ENCODE data around the gene CARD14. TPM values are rescaled to one million over a fixed set of nuclear protein-coding genes. Genes with fewer than 3 reads are reported as not detected.

Gene CARD14
- total and polyA plus RNA-seq, 2 experiments from 2014 or later, result 0.08 to 0.52 TPM

DNA sequence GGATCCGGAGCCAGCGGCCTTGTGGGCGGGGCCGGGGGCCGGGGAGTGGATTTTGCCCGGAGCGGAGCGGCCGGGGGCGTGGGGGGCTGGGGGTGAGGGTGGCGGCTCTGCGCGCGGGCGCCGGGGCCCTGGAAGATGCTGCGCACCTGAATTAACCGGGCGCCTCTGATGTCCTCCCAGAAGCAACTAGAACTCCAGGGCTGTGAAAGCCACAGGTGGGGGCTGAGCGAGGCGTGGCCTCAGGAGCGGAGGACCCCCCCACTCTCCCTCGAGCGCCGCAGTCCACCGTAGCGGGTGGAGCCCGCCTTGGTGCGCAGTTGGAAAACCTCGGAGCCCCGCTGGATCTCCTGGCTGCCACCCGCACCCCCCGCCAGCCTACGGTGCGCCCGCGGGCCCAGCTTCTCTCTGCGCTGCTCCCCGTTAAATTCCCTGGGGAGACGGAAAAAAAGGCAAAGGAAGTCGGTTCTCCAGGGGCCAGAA is 50.9 kb downstream of the CARD14 start (continued):
- TF ChIP-seq, protein P1, sequence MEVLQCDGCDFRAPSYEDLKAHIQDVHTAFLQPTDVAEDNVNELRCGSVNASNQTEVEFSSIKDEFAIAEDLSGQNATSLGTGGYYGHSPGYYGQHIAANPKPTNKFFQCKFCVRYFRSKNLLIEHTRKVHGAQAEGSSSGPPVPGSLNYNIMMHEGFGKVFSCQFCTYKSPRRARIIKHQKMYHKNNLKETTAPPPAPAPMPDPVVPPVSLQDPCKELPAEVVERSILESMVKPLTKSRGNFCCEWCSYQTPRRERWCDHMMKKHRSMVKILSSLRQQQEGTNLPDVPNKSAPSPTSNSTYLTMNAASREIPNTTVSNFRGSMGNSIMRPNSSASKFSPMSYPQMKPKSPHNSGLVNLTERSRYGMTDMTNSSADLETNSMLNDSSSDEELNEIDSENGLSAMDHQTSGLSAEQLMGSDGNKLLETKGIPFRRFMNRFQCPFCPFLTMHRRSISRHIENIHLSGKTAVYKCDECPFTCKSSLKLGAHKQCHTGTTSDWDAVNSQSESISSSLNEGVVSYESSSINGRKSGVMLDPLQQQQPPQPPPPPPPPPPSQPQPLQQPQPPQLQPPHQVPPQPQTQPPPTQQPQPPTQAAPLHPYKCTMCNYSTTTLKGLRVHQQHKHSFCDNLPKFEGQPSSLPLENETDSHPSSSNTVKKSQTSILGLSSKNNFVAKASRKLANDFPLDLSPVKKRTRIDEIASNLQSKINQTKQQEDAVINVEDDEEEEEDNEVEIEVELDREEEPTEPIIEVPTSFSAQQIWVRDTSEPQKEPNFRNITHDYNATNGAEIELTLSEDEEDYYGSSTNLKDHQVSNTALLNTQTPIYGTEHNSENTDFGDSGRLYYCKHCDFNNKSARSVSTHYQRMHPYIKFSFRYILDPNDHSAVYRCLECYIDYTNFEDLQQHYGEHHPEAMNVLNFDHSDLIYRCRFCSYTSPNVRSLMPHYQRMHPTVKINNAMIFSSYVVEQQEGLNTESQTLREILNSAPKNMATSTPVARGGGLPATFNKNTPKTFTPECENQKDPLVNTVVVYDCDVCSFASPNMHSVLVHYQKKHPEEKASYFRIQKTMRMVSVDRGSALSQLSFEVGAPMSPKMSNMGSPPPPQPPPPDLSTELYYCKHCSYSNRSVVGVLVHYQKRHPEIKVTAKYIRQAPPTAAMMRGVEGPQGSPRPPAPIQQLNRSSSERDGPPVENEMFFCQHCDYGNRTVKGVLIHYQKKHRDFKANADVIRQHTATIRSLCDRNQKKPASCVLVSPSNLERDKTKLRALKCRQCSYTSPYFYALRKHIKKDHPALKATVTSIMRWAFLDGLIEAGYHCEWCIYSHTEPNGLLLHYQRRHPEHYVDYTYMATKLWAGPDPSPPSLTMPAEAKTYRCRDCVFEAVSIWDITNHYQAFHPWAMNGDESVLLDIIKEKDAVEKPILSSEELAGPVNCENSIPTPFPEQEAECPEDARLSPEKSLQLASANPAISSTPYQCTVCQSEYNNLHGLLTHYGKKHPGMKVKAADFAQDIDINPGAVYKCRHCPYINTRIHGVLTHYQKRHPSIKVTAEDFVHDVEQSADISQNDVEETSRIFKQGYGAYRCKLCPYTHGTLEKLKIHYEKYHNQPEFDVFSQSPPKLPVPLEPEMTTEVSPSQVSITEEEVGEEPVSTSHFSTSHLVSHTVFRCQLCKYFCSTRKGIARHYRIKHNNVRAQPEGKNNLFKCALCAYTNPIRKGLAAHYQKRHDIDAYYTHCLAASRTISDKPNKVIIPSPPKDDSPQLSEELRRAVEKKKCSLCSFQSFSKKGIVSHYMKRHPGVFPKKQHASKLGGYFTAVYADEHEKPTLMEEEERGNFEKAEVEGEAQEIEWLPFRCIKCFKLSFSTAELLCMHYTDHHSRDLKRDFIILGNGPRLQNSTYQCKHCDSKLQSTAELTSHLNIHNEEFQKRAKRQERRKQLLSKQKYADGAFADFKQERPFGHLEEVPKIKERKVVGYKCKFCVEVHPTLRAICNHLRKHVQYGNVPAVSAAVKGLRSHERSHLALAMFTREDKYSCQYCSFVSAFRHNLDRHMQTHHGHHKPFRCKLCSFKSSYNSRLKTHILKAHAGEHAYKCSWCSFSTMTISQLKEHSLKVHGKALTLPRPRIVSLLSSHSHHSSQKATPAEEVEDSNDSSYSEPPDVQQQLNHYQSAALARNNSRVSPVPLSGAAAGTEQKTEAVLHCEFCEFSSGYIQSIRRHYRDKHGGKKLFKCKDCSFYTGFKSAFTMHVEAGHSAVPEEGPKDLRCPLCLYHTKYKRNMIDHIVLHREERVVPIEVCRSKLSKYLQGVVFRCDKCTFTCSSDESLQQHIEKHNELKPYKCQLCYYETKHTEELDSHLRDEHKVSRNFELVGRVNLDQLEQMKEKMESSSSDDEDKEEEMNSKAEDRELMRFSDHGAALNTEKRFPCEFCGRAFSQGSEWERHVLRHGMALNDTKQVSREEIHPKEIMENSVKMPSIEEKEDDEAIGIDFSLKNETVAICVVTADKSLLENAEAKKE (CRISPR knock-in tag; IDR thresholded peaks at IDR 0.05), result no peak
- TF ChIP-seq NANOG (IDR thresholded peaks at IDR 0.05; ENCODE audit: borderline replicate concordance), result no peak
- TF ChIP-seq STAT1 (IDR thresholded peaks at IDR 0.05; ENCODE audit: unreplicated experiment), result no peak

DNA sequence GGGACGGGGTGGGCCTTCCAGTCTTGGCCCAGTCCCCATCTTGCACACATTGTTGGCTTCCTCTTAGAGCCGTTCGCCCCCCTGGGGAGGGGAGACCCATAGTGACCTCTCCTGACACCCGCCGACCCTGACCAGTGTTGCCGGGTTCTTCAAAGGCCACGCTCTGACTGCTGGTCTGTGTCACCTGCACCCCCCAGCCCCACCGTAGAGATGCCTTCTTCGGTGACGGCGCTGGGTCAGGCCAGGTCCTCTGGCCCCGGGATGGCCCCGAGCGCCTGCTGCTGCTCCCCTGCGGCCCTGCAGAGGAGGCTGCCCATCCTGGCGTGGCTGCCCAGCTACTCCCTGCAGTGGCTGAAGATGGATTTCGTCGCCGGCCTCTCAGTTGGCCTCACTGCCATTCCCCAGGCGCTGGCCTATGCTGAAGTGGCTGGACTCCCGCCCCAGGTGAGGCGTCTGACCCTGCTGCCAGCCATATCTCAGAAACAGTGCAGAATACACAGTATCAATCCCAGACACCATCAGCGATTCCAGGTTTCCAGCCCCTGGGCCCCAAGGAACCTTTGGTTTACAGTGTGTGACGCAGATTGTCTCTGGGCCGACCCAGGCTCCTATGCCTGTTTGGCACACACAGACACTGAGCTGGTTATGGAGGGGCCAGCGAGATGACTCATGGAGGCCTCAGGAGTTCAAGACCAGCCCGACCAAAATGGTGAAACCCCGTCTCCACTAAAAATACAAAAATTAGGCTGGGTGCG is 51.7 kb downstream of the CARD14 start:
- Mint-ChIP-seq H3K4me3 (peak overlapping the region; percentile 81), H3K27me3 (ENCODE audit: insufficient read depth, low read depth, poor library complexity) (peaks cover 8% of the 10 kb centered on the region), H3K27ac (no peak overlapping the region), H3K36me3 (ENCODE audit: low read depth) (peaks cover 19% of the 10 kb centered on the region; the same call in 2 of the 3 replicates), H3K9me3 (no peaks in the 10 kb centered on the region; the same call in 2 of the 3 replicates), H3K4me1 (peaks cover 29% of the 10 kb centered on the region)
- Histone ChIP-seq H4K20me1 (replicated peaks; ENCODE audit: insufficient read depth) (no peaks in the 10 kb centered on the region), H3K9me2 (ENCODE audit: insufficient read depth) (no peaks in the 10 kb centered on the region), H3K79me2 (replicated peaks; ENCODE audit: insufficient read depth) (peaks cover 7% of the 10 kb centered on the region; the same call in 1 of the 2 replicates), H3K4me2 (peak overlapping the region; percentile 97), H3K4me1 (ENCODE audit: insufficient read depth) (peaks cover 10% of the 10 kb centered on the region; the same call in 1 of the 2 replicates), H3K27me3 (ENCODE audit: insufficient read depth) (no peaks in the 10 kb centered on the region), H3F3A (replicated peaks; ENCODE audit: low read depth) (peaks cover 7% of the 10 kb centered on the region; the same call in 1 of the 2 replicates), H3K36me3 (ENCODE audit: insufficient read depth) (no peaks in the 10 kb centered on the region), H2AFZ (no peak overlapping the region), H3K4me3 (peak overlapping the region; percentile 93), H3K27ac (ENCODE audit: low read depth) (no peak overlapping the region)
- ATAC-seq, result no peak
- no peak for DNase-seq (ENCODE audit: low spot score)
- TF ChIP-seq ZNF114 (CRISPR knock-in tag; IDR thresholded peaks at IDR 0.05), result no peak
- TF ChIP-seq CREB1 (CRISPR knock-in tag; IDR thresholded peaks at IDR 0.05; ENCODE audit: low read depth), result no peak
- TF ChIP-seq EZH2 (IDR thresholded peaks at IDR 0.05; ENCODE audit: low read depth, unreplicated experiment), result no peak
- no peak for TF ChIP-seq NANOG (IDR thresholded peaks at IDR 0.05; ENCODE audit: borderline replicate concordance)
- no peak for TF ChIP-seq ZNF331 (CRISPR knock-in tag; IDR thresholded peaks at IDR 0.05; ENCODE audit: low read depth)
- TF ChIP-seq EZH2phosphoT487 (IDR thresholded peaks at IDR 0.05; ENCODE audit: unreplicated experiment), result no peak
- no peak for TF ChIP-seq STAT1 (IDR thresholded peaks at IDR 0.05; ENCODE audit: unreplicated experiment)
- TF ChIP-seq, protein P2, sequence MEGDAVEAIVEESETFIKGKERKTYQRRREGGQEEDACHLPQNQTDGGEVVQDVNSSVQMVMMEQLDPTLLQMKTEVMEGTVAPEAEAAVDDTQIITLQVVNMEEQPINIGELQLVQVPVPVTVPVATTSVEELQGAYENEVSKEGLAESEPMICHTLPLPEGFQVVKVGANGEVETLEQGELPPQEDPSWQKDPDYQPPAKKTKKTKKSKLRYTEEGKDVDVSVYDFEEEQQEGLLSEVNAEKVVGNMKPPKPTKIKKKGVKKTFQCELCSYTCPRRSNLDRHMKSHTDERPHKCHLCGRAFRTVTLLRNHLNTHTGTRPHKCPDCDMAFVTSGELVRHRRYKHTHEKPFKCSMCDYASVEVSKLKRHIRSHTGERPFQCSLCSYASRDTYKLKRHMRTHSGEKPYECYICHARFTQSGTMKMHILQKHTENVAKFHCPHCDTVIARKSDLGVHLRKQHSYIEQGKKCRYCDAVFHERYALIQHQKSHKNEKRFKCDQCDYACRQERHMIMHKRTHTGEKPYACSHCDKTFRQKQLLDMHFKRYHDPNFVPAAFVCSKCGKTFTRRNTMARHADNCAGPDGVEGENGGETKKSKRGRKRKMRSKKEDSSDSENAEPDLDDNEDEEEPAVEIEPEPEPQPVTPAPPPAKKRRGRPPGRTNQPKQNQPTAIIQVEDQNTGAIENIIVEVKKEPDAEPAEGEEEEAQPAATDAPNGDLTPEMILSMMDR (conservative IDR thresholded peaks at IDR 0.05; ENCODE audit: low read depth in 2 of 2), result no peak
- TF ChIP-seq, protein P3, sequence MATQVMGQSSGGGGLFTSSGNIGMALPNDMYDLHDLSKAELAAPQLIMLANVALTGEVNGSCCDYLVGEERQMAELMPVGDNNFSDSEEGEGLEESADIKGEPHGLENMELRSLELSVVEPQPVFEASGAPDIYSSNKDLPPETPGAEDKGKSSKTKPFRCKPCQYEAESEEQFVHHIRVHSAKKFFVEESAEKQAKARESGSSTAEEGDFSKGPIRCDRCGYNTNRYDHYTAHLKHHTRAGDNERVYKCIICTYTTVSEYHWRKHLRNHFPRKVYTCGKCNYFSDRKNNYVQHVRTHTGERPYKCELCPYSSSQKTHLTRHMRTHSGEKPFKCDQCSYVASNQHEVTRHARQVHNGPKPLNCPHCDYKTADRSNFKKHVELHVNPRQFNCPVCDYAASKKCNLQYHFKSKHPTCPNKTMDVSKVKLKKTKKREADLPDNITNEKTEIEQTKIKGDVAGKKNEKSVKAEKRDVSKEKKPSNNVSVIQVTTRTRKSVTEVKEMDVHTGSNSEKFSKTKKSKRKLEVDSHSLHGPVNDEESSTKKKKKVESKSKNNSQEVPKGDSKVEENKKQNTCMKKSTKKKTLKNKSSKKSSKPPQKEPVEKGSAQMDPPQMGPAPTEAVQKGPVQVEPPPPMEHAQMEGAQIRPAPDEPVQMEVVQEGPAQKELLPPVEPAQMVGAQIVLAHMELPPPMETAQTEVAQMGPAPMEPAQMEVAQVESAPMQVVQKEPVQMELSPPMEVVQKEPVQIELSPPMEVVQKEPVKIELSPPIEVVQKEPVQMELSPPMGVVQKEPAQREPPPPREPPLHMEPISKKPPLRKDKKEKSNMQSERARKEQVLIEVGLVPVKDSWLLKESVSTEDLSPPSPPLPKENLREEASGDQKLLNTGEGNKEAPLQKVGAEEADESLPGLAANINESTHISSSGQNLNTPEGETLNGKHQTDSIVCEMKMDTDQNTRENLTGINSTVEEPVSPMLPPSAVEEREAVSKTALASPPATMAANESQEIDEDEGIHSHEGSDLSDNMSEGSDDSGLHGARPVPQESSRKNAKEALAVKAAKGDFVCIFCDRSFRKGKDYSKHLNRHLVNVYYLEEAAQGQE (IDR thresholded peaks at IDR 0.05; ENCODE audit: unreplicated experiment), result no peak
